ENCODE results near the gene CILP.
"Not testable (repeated sequence)": the region's sequence is repeated elsewhere in the genome, so short reads cannot be mapped to it uniquely, and the experiment has no call there.

Gene CILP

DNA sequence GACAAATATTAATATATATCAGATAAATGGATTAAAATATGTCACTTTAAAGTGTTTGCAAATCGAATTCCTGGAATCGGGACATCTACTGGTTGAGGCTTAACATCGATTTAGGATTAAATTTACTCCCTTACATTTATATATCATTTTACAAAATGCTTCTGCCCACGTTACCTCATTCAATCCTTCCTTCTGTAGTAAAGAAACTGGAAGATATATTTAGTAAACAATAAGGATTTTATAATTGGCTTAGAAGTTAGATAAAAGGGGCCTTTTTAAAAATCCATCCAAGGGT, 27.5 kb downstream of the CILP start:
- DNase-seq (ENCODE audit: low read depth) = no peak
- TF ChIP-seq, protein P1, sequence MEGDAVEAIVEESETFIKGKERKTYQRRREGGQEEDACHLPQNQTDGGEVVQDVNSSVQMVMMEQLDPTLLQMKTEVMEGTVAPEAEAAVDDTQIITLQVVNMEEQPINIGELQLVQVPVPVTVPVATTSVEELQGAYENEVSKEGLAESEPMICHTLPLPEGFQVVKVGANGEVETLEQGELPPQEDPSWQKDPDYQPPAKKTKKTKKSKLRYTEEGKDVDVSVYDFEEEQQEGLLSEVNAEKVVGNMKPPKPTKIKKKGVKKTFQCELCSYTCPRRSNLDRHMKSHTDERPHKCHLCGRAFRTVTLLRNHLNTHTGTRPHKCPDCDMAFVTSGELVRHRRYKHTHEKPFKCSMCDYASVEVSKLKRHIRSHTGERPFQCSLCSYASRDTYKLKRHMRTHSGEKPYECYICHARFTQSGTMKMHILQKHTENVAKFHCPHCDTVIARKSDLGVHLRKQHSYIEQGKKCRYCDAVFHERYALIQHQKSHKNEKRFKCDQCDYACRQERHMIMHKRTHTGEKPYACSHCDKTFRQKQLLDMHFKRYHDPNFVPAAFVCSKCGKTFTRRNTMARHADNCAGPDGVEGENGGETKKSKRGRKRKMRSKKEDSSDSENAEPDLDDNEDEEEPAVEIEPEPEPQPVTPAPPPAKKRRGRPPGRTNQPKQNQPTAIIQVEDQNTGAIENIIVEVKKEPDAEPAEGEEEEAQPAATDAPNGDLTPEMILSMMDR (IDR thresholded peaks at IDR 0.05; ENCODE audit: low read length, missing control alignments) = no peak
- H3K4me3 ChIP-seq (replicated peaks; ENCODE audit: low read depth, low read length) = peak overlapping the region; percentile 92

DNA sequence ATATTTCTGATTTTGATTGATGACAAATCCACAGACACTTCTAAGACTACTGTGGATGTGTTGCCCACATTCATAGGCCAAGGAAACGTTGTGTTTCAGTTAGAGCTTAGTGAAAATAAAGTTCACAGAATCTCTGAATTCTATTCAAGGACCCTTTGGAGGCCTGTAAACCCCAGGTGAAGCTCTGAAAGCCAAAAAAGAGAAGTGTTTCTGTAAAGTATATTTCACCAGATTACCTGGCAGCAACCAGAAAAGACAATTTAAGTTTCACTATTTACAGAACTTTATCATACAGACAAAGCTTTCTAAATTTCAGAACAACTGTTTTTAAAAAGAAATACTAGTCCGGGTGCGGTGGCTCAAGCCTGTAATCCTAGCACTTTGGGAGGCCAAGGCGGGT, 28.7 kb downstream of the CILP start:
- DNase-seq (ENCODE audit: low read depth) = no peak
- no peak overlapping the region for H3K4me3 ChIP-seq (replicated peaks; ENCODE audit: low read depth, low read length)
- TF ChIP-seq, protein P1 (IDR thresholded peaks at IDR 0.05; ENCODE audit: low read length, missing control alignments) = no peak

DNA sequence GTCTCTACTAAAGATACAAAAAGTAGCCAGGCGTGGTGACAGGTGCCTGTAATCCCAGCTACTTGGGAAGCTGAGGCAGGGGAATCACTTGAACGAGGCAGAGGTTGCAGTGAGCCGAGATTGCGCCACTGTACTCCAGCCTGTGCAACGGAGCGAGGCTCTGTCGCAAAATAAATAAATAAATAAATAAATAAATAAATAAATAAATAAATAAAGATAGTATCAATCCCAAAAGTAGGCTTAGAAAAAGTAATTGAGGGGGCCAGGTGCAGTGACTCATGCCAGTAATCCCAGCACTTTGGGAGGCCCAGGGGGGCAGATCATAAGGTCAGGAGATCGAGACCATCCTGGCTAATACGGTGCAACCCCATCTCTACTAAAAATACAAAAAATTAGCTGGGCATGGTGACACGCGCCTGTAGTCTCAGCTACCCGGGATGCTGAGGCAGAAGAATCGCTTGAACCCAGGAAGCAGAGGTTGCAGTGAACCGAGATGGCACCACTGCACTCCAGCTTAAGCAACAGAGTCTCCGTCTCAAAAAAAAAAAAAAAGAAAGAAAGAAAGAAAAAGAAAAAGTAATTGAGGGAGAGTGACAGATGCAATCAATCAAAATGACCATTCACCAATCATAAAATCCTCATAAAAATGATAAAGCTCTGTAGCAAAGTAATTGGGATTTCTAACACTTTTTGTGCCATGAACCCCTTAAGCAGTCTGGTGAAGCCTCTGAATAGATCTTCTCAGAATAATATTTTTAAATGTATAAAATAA, 29.5 kb downstream of the CILP start:
- H3K4me3 ChIP-seq (replicated peaks; ENCODE audit: low read depth, low read length); DNase-seq (ENCODE audit: low read depth): not testable (repeated sequence)

DNA sequence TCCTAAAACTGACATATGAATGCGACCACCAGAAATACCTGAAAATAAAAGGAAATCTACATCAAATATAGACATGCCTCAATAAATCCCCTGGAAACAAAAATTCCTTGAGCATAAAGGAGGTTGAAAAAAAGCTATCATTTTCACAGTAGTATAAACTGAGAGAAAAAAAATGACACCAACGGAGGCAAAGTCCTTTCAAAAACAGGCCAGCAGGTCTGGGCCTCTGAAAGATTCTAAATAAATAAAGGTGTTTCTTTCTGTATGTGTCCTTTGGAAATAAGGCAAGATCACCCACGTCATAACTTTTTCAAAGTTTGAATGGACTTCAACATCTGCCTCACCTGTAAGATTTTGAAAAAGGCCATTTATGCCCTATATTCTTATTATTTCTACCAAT, 31.1 kb downstream of the CILP start:
- DNase-seq (ENCODE audit: low read depth) = no peak
- no peak overlapping the region for H3K4me3 ChIP-seq (replicated peaks; ENCODE audit: low read depth, low read length)
- TF ChIP-seq, protein P1 (IDR thresholded peaks at IDR 0.05; ENCODE audit: low read length, missing control alignments) = no peak

DNA sequence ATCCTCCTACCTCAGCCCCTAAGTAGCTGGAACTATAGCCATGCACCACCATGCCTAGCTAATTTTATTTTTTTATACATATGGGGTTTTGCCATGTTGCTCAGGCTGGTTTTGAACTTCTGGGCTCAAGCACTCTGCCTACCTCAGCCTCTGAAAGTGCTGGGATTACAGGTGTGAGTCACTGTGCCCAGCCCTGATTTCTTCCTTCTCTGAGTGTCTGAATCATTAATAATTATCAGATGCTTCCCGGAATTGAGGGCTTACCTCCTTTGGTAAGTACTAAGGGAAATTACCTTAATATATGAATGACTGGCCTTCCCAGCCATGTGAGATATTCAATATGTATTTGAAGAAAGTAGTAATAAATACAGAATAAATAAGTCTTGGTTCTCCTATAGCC, 33.4 kb downstream of the CILP start:
- no peak for DNase-seq (ENCODE audit: low read depth)
- TF ChIP-seq, protein P1 (IDR thresholded peaks at IDR 0.05; ENCODE audit: low read length, missing control alignments) = no peak
- no peak overlapping the region for H3K4me3 ChIP-seq (replicated peaks; ENCODE audit: low read depth, low read length)

DNA sequence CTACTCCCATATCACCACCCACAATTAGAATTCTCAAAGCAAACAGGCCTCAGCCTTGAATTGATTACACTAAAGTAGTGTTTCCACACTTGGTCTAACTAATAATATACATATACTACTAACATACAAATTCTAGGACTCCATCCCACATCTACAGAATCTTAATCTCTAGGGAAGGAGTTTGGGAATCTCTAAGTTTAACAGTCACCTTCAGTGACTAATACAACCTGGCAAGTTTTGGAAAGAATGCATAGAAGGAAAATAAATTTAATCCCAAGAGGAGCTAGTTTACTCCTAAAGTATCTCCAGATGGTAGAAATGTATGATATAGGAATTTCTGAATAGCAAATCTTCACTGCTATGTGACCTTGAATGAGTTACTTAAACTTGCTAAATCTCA, 35.2 kb downstream of the CILP start:
- DNase-seq (ENCODE audit: low read depth) = no peak
- TF ChIP-seq, protein P1 (IDR thresholded peaks at IDR 0.05; ENCODE audit: low read length, missing control alignments) = no peak

DNA sequence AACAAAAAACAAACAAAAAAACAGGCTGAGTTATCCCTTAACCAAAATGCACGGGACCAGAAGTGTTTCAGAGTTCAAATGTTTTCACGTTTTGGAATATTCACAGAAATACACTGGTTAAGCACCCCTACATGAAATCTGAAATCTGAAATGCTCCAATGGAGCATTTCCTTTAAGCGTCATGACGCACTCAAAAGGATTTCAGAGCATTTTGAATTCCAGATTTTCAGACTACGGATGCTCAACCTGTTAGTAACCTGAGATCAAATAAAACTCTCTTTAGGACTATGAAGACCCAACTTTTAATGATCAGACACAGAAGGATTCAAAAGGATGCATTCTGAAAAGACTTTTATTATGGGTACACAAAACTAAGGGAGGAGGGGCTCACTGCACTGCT, 35.8 kb downstream of the CILP start:
- no peak overlapping the region for H3K4me3 ChIP-seq (replicated peaks; ENCODE audit: low read depth, low read length)
- TF ChIP-seq, protein P1 (IDR thresholded peaks at IDR 0.05; ENCODE audit: low read length, missing control alignments) = no peak
- DNase-seq (ENCODE audit: low read depth) = no peak

More for the DNA sequence above, 35.2 kb downstream of the CILP start:
- H3K4me3 ChIP-seq (replicated peaks; ENCODE audit: low read depth, low read length) = no peak overlapping the region

Measured in fibroblast of pulmonary artery (primary cell).